Suprapubic skin (tissue), 4 donors: ENCODE results near the gene RNPEPL1.

ENCODE experiments used
- CTCF ChIP-seq, 2 donors: fragments of 200-600 bp in 1 of 2; fragments of 450-650 bp in 1 of 2; sonication (generic) in 1 of 2; IDR thresholded peaks; one replicate each; pipeline ENCODE4 v1.5.1; 2016 to 2019; ENCODE audit warnings: antibody characterized with exemption in 2 of 2, mild to moderate bottlenecking in 1 of 2, moderate library complexity in 1 of 2
- EP300 ChIP-seq: sonication (generic); formaldehyde crosslinking; IDR thresholded peaks from one replicate; pipeline ENCODE4 v1.6.1; 2017; ENCODE audit warnings: antibody characterized with exemption
- POLR2A ChIP-seq, 2 donors: fragments of 450-650 bp; IDR thresholded peaks; one replicate each; pipeline ENCODE4 v1.6.1; 2017; ENCODE audit warnings: antibody characterized with exemption in 2 of 2, mild to moderate bottlenecking in 2 of 2, moderate library complexity in 2 of 2
- POLR2AphosphoS5 ChIP-seq, 3 donors: sonication (generic); formaldehyde crosslinking; IDR thresholded peaks; one replicate each; pipeline ENCODE4 v1.6.1; 2017; ENCODE audit warnings: antibody characterized with exemption in 3 of 3

- TF ChIP-seq CTCF (IDR thresholded peaks at IDR 0.05) (no peak), POLR2AphosphoS5 (IDR thresholded peaks at IDR 0.05) (no peak), POLR2A (IDR thresholded peaks at IDR 0.05) (no peak), EP300 (no peak)
Measured at GRCh38 chr2:240565333-240566202, 2.7 kb upstream of the RNPEPL1 start.
